KOPT-K1 (cell line): Measurements from ENCODE around the gene GEMIN7.
A peak's percentile ranks its signal among the peaks of the same experiment; 100 is the strongest.

Source experiments
- H3K27ac ChIP-seq: fragments of 200-600 bp; sonication (generic); 2 replicates; pipeline ENCODE4 v1.5.1; 2016; ENCODE audit warnings: antibody characterized with exemption, mild to moderate bottlenecking, low read depth, low read length; ENCODE audit not compliant: poor library complexity, severe bottlenecking
- H3K36me3 ChIP-seq: fragments of 200-600 bp; sonication (generic); 2 replicates; pipeline ENCODE4 v1.5.1; 2017; ENCODE audit warnings: antibody characterized with exemption, mild to moderate bottlenecking, low read length, moderate library complexity; ENCODE audit not compliant: insufficient read depth
- H3K9me3 ChIP-seq: fragments of 200-600 bp; sonication (generic); 2 replicates; pipeline ENCODE4 v1.5.1; 2017; ENCODE audit warnings: antibody characterized with exemption, low read length, mild to moderate bottlenecking; ENCODE audit not compliant: insufficient read depth, poor library complexity, severe bottlenecking

The GEMIN7 gene

GRCh38 chr19:45079063-45079910, at the start of gene GEMIN7:
Gene GEMIN7 (plus strand): TSS chr19:45079260. CDS start chr19:45090115, 10,855 bp downstream.
- peaks cover 12% of the 10 kb centered on the region for H3K36me3 ChIP-seq
- peak within 1 kb of the TSS; percentile 73 for H3K27ac ChIP-seq
- no peaks in the 10 kb centered on the region for H3K9me3 ChIP-seq

- Histone ChIP-seq H3K9me3 (no peaks in the 10 kb centered on the region), H3K36me3 (no peaks in the 10 kb centered on the region), H3K27ac (no peak overlapping the region)
Observed at GRCh38 chr19:45030825-45031224, 48.2 kb upstream of the GEMIN7 start.

GRCh38 chr19:45032421-45032820, 46.6 kb upstream of the GEMIN7 start:
- H3K36me3 ChIP-seq, result no peaks in the 10 kb centered on the region
- no peaks in the 10 kb centered on the region for H3K9me3 ChIP-seq
- no peak overlapping the region for H3K27ac ChIP-seq

GRCh38 chr19:45035755-45036154, 43.3 kb upstream of the GEMIN7 start:
- Histone ChIP-seq H3K27ac (no peak overlapping the region), H3K36me3 (peaks cover 12% of the 10 kb centered on the region), H3K9me3 (no peaks in the 10 kb centered on the region)

GRCh38 chr19:45037393-45038169, 41.5 kb upstream of the GEMIN7 start:
- Histone ChIP-seq H3K27ac (no peak overlapping the region), H3K36me3 (peaks cover 30% of the 10 kb centered on the region), H3K9me3 (no peaks in the 10 kb centered on the region)

GRCh38 chr19:45038931-45039893, 39.8 kb upstream of the GEMIN7 start, which contains the start of gene CLASRP:
Gene CLASRP (plus strand): TSS chr19:45039045. CDS start chr19:45040213, 1,168 bp downstream.
- H3K27ac ChIP-seq, result peak within 1 kb of the TSS; percentile 87
- no peaks in the 10 kb centered on the region for H3K9me3 ChIP-seq
- peaks cover 46% of the 10 kb centered on the region for H3K36me3 ChIP-seq

- Histone ChIP-seq H3K9me3 (no peaks in the 10 kb centered on the region), H3K36me3 (peaks cover 56% of the 10 kb centered on the region), H3K27ac (peak overlapping the region; percentile 87)
Observed at GRCh38 chr19:45040059-45040771, 38.8 kb upstream of the GEMIN7 start.

GRCh38 chr19:45041125-45041524, 37.9 kb upstream of the GEMIN7 start:
- Histone ChIP-seq H3K27ac (no peak overlapping the region), H3K9me3 (no peaks in the 10 kb centered on the region), H3K36me3 (peaks cover 65% of the 10 kb centered on the region)

GRCh38 chr19:45045671-45046353, 33.2 kb upstream of the GEMIN7 start:
- H3K9me3 ChIP-seq, result no peaks in the 10 kb centered on the region
- peaks cover 85% of the 10 kb centered on the region for H3K36me3 ChIP-seq

GRCh38 chr19:45046355-45046754, 32.7 kb upstream of the GEMIN7 start:
- H3K27ac ChIP-seq, result no peak overlapping the region
- peaks cover 85% of the 10 kb centered on the region for H3K36me3 ChIP-seq
- no peaks in the 10 kb centered on the region for H3K9me3 ChIP-seq

More at GRCh38 chr19:45045671-45046353, 33.2 kb upstream of the GEMIN7 start:
- no peak overlapping the region for H3K27ac ChIP-seq

GRCh38 chr19:45047188-45047797, 31.8 kb upstream of the GEMIN7 start:
- Histone ChIP-seq H3K9me3 (no peaks in the 10 kb centered on the region), H3K36me3 (peaks cover 85% of the 10 kb centered on the region), H3K27ac (no peak overlapping the region)

- Histone ChIP-seq H3K9me3 (no peaks in the 10 kb centered on the region), H3K27ac (no peak overlapping the region), H3K36me3 (peaks cover 85% of the 10 kb centered on the region)
Observed at GRCh38 chr19:45049073-45049736, 29.9 kb upstream of the GEMIN7 start.

- H3K36me3 ChIP-seq, result peaks cover 85% of the 10 kb centered on the region
Observed at GRCh38 chr19:45050036-45050435, 29.0 kb upstream of the GEMIN7 start.

More at GRCh38 chr19:45050036-45050435, 29.0 kb upstream of the GEMIN7 start:
- no peak overlapping the region for H3K27ac ChIP-seq
- H3K9me3 ChIP-seq, result no peaks in the 10 kb centered on the region
